HL-60/S4 (cell line): Measurements from ENCODE around the gene GPRC5B.

Source experiments
- in situ Hi-C: fragments of 300-500 bp; cut with MboI; formaldehyde crosslinking; loops from 2 replicates; pipeline ENCODE4 v1.14.3; 2022; ENCODE audit warnings: low sequenced_read_pairs

Gene GPRC5B

GRCh38 chr16:19853132-19853741 is 31.4 kb downstream of the GPRC5B start:
- in situ Hi-C loops: no loop called here

GRCh38 chr16:19851476-19851875 is 33.2 kb downstream of the GPRC5B start:
- in situ Hi-C loops: no loop called here

- in situ Hi-C loops: no loop called here
Observed at GRCh38 chr16:19850131-19850817, 34.4 kb downstream of the GPRC5B start.

GRCh38 chr16:19848756-19849155 is 35.9 kb downstream of the GPRC5B start:
- in situ Hi-C loops: no loop called here

GRCh38 chr16:19846436-19846835 is 38.2 kb downstream of the GPRC5B start:
- in situ Hi-C loops: no loop called here

- in situ Hi-C loops: no loop called here
Observed at GRCh38 chr16:19844945-19845641, 39.6 kb downstream of the GPRC5B start.

GRCh38 chr16:19843371-19843770 is 41.3 kb downstream of the GPRC5B start:
- in situ Hi-C loops: no loop called here

GRCh38 chr16:19842426-19843157 is 42.1 kb downstream of the GPRC5B start:
- in situ Hi-C loops: no loop called here

- in situ Hi-C loops: no loop called here
Observed at GRCh38 chr16:19841184-19841583, 43.5 kb downstream of the GPRC5B start.

- in situ Hi-C loops: no loop called here
Observed at GRCh38 chr16:19840524-19841110, 44.0 kb downstream of the GPRC5B start.

GRCh38 chr16:19837984-19838707 is 46.5 kb downstream of the GPRC5B start:
- in situ Hi-C loops: no loop called here

GRCh38 chr16:19837331-19837980 is 47.2 kb downstream of the GPRC5B start:
- in situ Hi-C loops: no loop called here

GRCh38 chr16:19835968-19836421 is 48.7 kb downstream of the GPRC5B start:
- in situ Hi-C loops: no loop called here

GRCh38 chr16:19835196-19835595 is 49.5 kb downstream of the GPRC5B start:
- in situ Hi-C loops: no loop called here

- in situ Hi-C loops: no loop called here
Observed at GRCh38 chr16:19833581-19833980, 51.1 kb downstream of the GPRC5B start.

- in situ Hi-C loops: no loop called here
Observed at GRCh38 chr16:19833176-19833575, 51.5 kb downstream of the GPRC5B start.

GRCh38 chr16:19831678-19832077 is 53.0 kb downstream of the GPRC5B start:
- in situ Hi-C loops: no loop called here

GRCh38 chr16:19830902-19831560 is 53.6 kb downstream of the GPRC5B start:
- in situ Hi-C loops: no loop called here
